ENCODE results near the gene ZNF236.

The ZNF236 gene

GRCh38 chr18:76905821-76906220 lies 83.5 kb downstream of the ZNF236 start:
- TF ChIP-seq CTCF (IDR thresholded peaks at IDR 0.05; ENCODE audit: low read depth, low read length, missing control alignments), result no peak
- DNase-seq (ENCODE audit: low read depth), result no peak
- H3K4me3 ChIP-seq (ENCODE audit: low read depth, low read length), result no peak overlapping the region

- no peak overlapping the region for H3K4me3 ChIP-seq (ENCODE audit: low read depth, low read length)
- no peak for TF ChIP-seq CTCF (IDR thresholded peaks at IDR 0.05; ENCODE audit: low read depth, low read length, missing control alignments)
Measured at GRCh38 chr18:76908277-76908676, 85.9 kb downstream of the ZNF236 start.

DNA sequence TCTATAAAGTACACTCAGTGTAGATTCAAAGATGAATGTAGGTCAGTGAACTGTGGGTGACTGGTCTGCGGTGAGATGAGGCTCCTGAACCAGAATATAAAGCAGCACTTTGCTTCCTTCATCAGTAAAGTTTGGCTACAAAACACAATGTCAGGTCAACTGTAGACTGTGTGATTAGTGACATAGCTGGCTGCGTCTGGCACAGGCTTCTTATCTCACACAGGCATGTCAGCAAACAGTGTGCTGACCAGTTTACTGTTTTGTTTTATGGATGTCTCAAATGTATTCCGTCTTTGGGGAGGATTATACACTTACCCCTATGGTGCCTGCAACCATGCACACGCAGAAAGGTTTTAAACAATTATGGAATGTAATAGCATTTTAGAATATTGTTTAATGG lies 87.1 kb downstream of the ZNF236 start:
- DNase-seq (ENCODE audit: low read depth), result no peak
- TF ChIP-seq CTCF (IDR thresholded peaks at IDR 0.05; ENCODE audit: low read depth, low read length, missing control alignments), result no peak

More at GRCh38 chr18:76908277-76908676, 85.9 kb downstream of the ZNF236 start:
- DNase-seq (ENCODE audit: low read depth), result no peak

GRCh38 chr18:76911440-76911839 lies 89.1 kb downstream of the ZNF236 start:
- TF ChIP-seq CTCF (IDR thresholded peaks at IDR 0.05; ENCODE audit: low read depth, low read length, missing control alignments), result no peak
- H3K4me3 ChIP-seq (ENCODE audit: low read depth, low read length), result no peak overlapping the region
- no peak for DNase-seq (ENCODE audit: low read depth)

More for the DNA sequence above, 87.1 kb downstream of the ZNF236 start:
- H3K4me3 ChIP-seq (ENCODE audit: low read depth, low read length), result no peak overlapping the region

DNA sequence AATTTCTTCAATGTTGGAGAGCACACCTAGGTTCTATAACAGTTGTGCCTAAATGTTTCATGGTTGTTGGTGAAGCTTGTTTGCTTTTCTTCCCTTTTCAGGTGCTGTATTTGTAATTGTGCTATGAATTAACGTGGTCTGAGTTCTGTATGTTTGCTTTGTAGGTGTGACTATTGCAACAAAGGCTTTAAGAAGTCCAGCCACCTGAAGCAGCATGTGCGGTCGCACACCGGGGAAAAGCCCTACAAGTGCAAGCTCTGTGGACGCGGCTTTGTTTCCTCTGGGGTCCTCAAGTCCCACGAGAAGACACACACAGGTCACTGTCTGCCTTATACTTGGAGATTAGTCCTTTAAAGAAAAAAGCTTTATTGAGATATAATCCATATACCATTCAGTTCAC lies 91.2 kb downstream of the ZNF236 start:
- no peak overlapping the region for H3K4me3 ChIP-seq (ENCODE audit: low read depth, low read length)
- DNase-seq (ENCODE audit: low read depth), result no peak
- TF ChIP-seq CTCF (IDR thresholded peaks at IDR 0.05; ENCODE audit: low read depth, low read length, missing control alignments), result no peak

DNA sequence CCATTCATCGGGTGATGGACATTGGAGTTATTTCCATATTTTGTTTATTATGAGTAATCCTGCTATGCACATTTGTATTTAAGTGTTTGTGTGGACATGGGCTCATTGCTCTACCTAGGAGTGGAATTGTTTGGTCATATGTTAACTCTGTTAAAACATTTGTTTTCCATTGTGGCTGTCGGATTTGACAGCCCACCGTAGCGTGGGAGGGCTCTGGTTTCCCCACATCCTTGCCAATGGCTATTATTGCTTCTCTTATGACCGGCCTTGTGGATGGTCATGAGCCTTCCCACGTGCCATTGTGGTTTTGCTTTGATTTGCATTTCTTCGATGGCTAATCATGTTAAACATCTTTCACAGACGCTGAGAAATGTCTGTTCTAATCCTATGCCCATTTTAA lies 92.0 kb downstream of the ZNF236 start:
- no peak for TF ChIP-seq CTCF (IDR thresholded peaks at IDR 0.05; ENCODE audit: low read depth, low read length, missing control alignments)
- no peak overlapping the region for H3K4me3 ChIP-seq (ENCODE audit: low read depth, low read length)
- DNase-seq (ENCODE audit: low read depth), result no peak

GRCh38 chr18:76914796-76915195 lies 92.4 kb downstream of the ZNF236 start:
- no peak overlapping the region for H3K4me3 ChIP-seq (ENCODE audit: low read depth, low read length)
- TF ChIP-seq CTCF (IDR thresholded peaks at IDR 0.05; ENCODE audit: low read depth, low read length, missing control alignments), result no peak
- DNase-seq (ENCODE audit: low read depth), result no peak

Data from GM12864 (cell line).